ENCODE measurements around the gene TESK2.
A peak's percentile ranks its signal among the peaks of the same experiment; 100 is the strongest.
"Not testable (repeated sequence)": the region's sequence is repeated elsewhere in the genome, so short reads cannot be mapped to it uniquely, and the experiment has no call there.

The TESK2 gene

DNA sequence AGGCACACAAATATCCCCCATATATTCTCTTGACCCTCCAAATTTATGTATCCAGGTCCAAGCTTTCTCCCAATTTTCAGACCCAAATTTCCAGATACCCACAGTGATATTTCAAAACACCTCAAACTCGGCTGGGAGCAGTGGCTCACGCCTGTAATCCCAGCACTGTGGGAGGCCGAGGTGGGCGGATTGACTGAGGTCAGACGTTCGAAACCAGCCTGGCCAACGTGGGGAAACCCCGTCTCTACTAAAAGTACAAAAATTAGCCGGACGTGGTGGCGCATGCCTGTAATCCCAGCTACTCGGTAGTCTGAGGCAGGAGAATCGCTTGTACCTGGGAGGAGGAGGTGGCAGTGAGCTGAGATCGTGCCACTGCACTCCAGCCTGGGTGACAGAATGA is 1.6 kb downstream of the TESK2 start:
- DNase-seq; H3K27me3 ChIP-seq (replicated peaks in 2 of 5; ENCODE audit: control insufficient read depth in 4 of 5, insufficient read depth in 5 of 5, low read length in 4 of 5); H3K36me3 ChIP-seq (ENCODE audit: control insufficient read depth in 4 of 4, insufficient read depth in 4 of 4, low read length in 3 of 4); POLR2A ChIA-PET; H3K27ac ChIP-seq (ENCODE audit: insufficient read depth in 1 of 2, low read depth in 1 of 2, low read length in 2 of 2, poor library complexity in 1 of 2, severe bottlenecking in 2 of 2); H3K9me3 ChIP-seq (ENCODE audit: control extremely low read depth in 1 of 5, control insufficient read depth in 4 of 5, insufficient read depth in 2 of 5, low read depth in 1 of 5, low read length in 4 of 5): not testable (repeated sequence)
- peaks cover 5 to 20% (median 15%) of the 10 kb centered on the region in 4 experiments for H3K4me1 ChIP-seq (ENCODE audit: control extremely low read depth in 1 of 4, control insufficient read depth in 4 of 4, insufficient read depth in 4 of 4, low read length in 3 of 4)
- H3K4me3 ChIP-seq (ENCODE audit: control insufficient read depth in 1 of 7, extremely low read depth in 1 of 7, insufficient read depth in 4 of 7, low read depth in 2 of 7, low read length in 6 of 7), result peak overlapping the region in 3 of 7 experiments; percentile 77 to 93 (median 91)
- CTCF ChIA-PET, result interaction anchor here (0.6 to 10.9 kb wide), 4 partner anchors 11 to 471 kb away, joined by 3 to 190 read pairs (median 20); no protein-coding TSS in a partner anchor
- WGBS (ENCODE audit: insufficient coverage), result 81% methylated on average over 13 of the region's 14 CpGs

DNA sequence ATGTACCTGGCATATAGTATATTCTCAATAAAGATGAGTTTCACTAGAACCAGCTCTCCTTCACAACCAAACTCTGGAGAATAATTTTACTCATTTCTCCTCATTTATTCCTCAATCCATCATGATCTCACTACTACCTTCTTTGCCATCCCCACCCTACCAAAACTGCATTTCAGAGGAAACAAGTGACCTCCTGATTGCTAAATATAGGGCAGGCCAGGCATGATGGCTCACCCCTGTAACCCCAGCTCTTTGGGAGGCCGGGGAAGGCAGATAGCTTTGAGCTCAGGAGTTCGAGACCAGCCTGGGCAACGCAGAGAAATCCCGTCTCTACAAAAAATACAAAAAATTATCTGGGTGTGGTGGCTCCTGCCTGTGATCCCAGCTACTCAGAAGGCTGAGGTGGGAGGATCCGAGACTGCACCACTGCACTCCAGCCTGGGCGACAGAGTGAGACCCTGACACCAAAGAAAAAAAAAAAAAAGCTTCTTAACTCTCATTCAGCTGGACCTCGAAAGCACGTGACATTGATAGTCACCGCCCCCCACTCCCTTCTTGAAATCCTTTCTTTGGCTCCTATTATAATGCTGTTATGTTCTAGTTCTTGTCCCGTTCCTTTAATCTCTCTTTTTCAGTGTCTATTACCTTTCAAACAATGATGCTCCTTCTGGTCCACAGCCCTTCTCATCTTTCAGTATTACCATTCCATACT is 2.1 kb downstream of the TESK2 start:
- ChIA-PET CTCF (interaction anchor here (10.9 kb wide), 1 partner anchor 130 kb away, joined by 190 read pairs; no protein-coding TSS in a partner anchor), POLR2A (no interaction called here)
- no peaks in the 10 kb centered on the region for H3K27me3 ChIP-seq (replicated peaks in 2 of 5; ENCODE audit: control insufficient read depth in 4 of 5, insufficient read depth in 5 of 5, low read length in 4 of 5)
- H3K27ac ChIP-seq (ENCODE audit: insufficient read depth in 1 of 2, low read depth in 1 of 2, low read length in 2 of 2, poor library complexity in 1 of 2, severe bottlenecking in 2 of 2), result no peak overlapping the region
- H3K9me3 ChIP-seq (ENCODE audit: control extremely low read depth in 1 of 5, control insufficient read depth in 4 of 5, insufficient read depth in 2 of 5, low read depth in 1 of 5, low read length in 4 of 5), result no peaks in the 10 kb centered on the region
- no peak for DNase-seq
- H3K4me3 ChIP-seq (ENCODE audit: control insufficient read depth in 1 of 7, extremely low read depth in 1 of 7, insufficient read depth in 4 of 7, low read depth in 2 of 7, low read length in 6 of 7), result no peak overlapping the region
- no peaks in the 10 kb centered on the region for H3K36me3 ChIP-seq (ENCODE audit: control insufficient read depth in 4 of 4, insufficient read depth in 4 of 4, low read length in 3 of 4)
- peaks cover 5 to 20% (median 15%) of the 10 kb centered on the region in 4 experiments for H3K4me1 ChIP-seq (ENCODE audit: control extremely low read depth in 1 of 4, control insufficient read depth in 4 of 4, insufficient read depth in 4 of 4, low read length in 3 of 4)
- 93% methylated on average over 5 of the region's 10 CpGs for WGBS (ENCODE audit: insufficient coverage)

DNA sequence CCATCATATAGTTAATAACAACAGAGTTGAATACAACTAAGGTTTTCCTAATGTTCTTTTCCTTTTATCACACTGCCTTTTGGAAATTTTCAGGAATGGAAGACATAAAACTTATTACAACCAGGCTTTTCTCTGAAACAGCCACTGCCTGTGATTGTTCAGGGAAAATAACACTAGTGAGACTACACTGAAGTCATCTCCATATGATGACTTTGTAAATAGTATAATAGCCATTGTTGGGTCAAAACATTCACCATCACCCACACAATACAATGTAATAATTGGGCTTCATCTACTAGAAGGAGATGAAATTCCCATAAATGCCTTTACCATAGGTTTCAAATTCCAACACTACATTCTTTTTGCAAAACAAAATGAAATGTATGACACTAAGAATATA is 5.0 kb downstream of the TESK2 start:
- H3K4me3 ChIP-seq (ENCODE audit: control insufficient read depth in 1 of 7, extremely low read depth in 1 of 7, insufficient read depth in 4 of 7, low read depth in 2 of 7, low read length in 6 of 7), result no peak overlapping the region
- H3K27me3 ChIP-seq (replicated peaks in 2 of 5; ENCODE audit: control insufficient read depth in 4 of 5, insufficient read depth in 5 of 5, low read length in 4 of 5), result no peaks in the 10 kb centered on the region
- POLR2A ChIA-PET, result no interaction called here
- H3K36me3 ChIP-seq (ENCODE audit: control insufficient read depth in 4 of 4, insufficient read depth in 4 of 4, low read length in 3 of 4), result no peaks in the 10 kb centered on the region
- H3K9me3 ChIP-seq (ENCODE audit: control extremely low read depth in 1 of 5, control insufficient read depth in 4 of 5, insufficient read depth in 2 of 5, low read depth in 1 of 5, low read length in 4 of 5), result no peaks in the 10 kb centered on the region
- H3K4me1 ChIP-seq (ENCODE audit: control extremely low read depth in 1 of 4, control insufficient read depth in 4 of 4, insufficient read depth in 4 of 4, low read length in 3 of 4), result peaks cover 2 to 12% (median 8%) of the 10 kb centered on the region in 4 experiments
- CTCF ChIA-PET, result interaction anchor here (0.8 kb wide), 1 partner anchor 137 kb away, joined by 3 read pairs; no protein-coding TSS in a partner anchor
- H3K27ac ChIP-seq (ENCODE audit: insufficient read depth in 1 of 2, low read depth in 1 of 2, low read length in 2 of 2, poor library complexity in 1 of 2, severe bottlenecking in 2 of 2), result no peak overlapping the region
- no peak for DNase-seq

DNA sequence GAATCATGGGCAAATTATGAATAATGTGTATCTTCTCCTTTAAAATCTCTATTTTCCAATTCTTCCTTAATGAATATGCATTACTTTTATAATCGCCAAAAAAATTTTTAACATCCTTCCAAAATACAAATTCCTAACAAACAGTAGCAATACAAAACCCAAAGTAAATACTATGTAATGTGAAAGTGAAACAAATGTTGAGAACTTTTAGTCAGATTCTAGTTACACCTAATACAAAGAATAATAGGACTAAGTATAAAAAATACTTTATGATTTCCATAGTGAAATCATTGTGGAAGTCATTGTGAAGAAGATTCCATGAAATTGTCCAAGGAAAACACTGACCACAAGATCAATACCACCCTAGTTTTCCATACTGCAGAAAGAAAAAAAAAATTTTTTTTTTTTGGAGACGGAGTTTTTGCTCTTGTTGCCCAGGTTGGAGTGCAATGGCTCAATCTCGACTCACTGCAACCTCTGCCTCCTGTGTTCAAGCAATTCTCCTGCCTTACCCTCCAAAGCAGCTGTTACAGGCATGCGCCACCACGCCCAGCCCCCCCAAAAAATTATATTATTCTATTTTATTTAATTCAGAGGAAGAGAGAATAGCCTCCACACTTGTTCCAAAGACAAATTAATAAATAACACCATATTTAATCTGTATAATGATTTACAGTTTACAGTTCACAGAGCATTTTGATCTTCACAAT is 11.8 kb downstream of the TESK2 start:
- CTCF ChIA-PET, result no interaction called here
- no peak for DNase-seq
- WGBS (ENCODE audit: insufficient coverage), result 100% methylated on average over 2 of the region's 5 CpGs
- H3K27me3 ChIP-seq (replicated peaks in 2 of 5; ENCODE audit: control insufficient read depth in 4 of 5, insufficient read depth in 5 of 5, low read length in 4 of 5), result no peaks in the 10 kb centered on the region
- no peak overlapping the region for H3K27ac ChIP-seq (ENCODE audit: insufficient read depth in 1 of 2, low read depth in 1 of 2, low read length in 2 of 2, poor library complexity in 1 of 2, severe bottlenecking in 2 of 2)
- no peaks in the 10 kb centered on the region for H3K9me3 ChIP-seq (ENCODE audit: control extremely low read depth in 1 of 5, control insufficient read depth in 4 of 5, insufficient read depth in 2 of 5, low read depth in 1 of 5, low read length in 4 of 5)
- H3K4me3 ChIP-seq (ENCODE audit: control insufficient read depth in 1 of 7, extremely low read depth in 1 of 7, insufficient read depth in 4 of 7, low read depth in 2 of 7, low read length in 6 of 7), result no peak overlapping the region
- POLR2A ChIA-PET, result interaction anchor here (0.6 kb wide), 1 partner anchor 37 kb away, joined by 4 read pairs; no protein-coding TSS in a partner anchor
- H3K36me3 ChIP-seq (ENCODE audit: control insufficient read depth in 4 of 4, insufficient read depth in 4 of 4, low read length in 3 of 4), result no peaks in the 10 kb centered on the region
- peaks cover 0 to 2% (median under 1%) of the 10 kb centered on the region in 4 experiments for H3K4me1 ChIP-seq (ENCODE audit: control extremely low read depth in 1 of 4, control insufficient read depth in 4 of 4, insufficient read depth in 4 of 4, low read length in 3 of 4)

- no peaks in the 10 kb centered on the region for H3K9me3 ChIP-seq (ENCODE audit: control extremely low read depth in 1 of 5, control insufficient read depth in 4 of 5, insufficient read depth in 2 of 5, low read depth in 1 of 5, low read length in 4 of 5)
- POLR2A ChIA-PET, result no interaction called here
Measured at GRCh38 chr1:45478121-45478814, 12.7 kb downstream of the TESK2 start.

DNA sequence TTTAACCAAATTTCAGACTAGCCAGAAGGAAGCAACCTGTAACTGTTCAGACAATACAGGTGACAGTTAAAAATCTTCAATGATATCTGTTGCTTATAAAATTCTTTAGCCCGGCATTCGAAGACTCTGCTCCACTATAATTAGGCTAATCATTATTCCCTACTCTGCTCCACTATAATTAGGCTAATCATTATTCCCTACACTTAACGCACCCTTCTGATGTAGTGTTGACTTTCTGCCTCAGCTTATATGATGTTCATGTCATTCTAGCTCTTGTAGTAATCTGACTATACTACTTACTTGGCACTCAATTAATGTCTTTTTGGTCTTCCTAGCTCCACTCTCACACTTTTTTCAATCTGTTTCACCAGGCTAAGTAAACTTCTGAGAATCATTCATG is 13.3 kb downstream of the TESK2 start:
- Histone ChIP-seq H3K4me1 (ENCODE audit: control extremely low read depth in 1 of 4, control insufficient read depth in 4 of 4, insufficient read depth in 4 of 4, low read length in 3 of 4) (peaks cover 0 to 2% (median under 1%) of the 10 kb centered on the region in 4 experiments), H3K4me3 (ENCODE audit: control insufficient read depth in 1 of 7, extremely low read depth in 1 of 7, insufficient read depth in 4 of 7, low read depth in 2 of 7, low read length in 6 of 7) (no peak overlapping the region), H3K27me3 (replicated peaks in 2 of 5; ENCODE audit: control insufficient read depth in 4 of 5, insufficient read depth in 5 of 5, low read length in 4 of 5) (no peaks in the 10 kb centered on the region), H3K9me3 (ENCODE audit: control extremely low read depth in 1 of 5, control insufficient read depth in 4 of 5, insufficient read depth in 2 of 5, low read depth in 1 of 5, low read length in 4 of 5) (no peaks in the 10 kb centered on the region), H3K27ac (ENCODE audit: insufficient read depth in 1 of 2, low read depth in 1 of 2, low read length in 2 of 2, poor library complexity in 1 of 2, severe bottlenecking in 2 of 2) (no peak overlapping the region), H3K36me3 (ENCODE audit: control insufficient read depth in 4 of 4, insufficient read depth in 4 of 4, low read length in 3 of 4) (no peaks in the 10 kb centered on the region)
- WGBS (ENCODE audit: insufficient coverage), result 100% methylated on average over 3 of the region's 3 CpGs
- no peak for DNase-seq
- ChIA-PET CTCF (interaction anchor here (0.6 to 1.1 kb wide), 2 partner anchors 12 to 34 kb away, joined by 3 read pairs; no protein-coding TSS in a partner anchor), POLR2A (no interaction called here)

More at GRCh38 chr1:45478121-45478814, 12.7 kb downstream of the TESK2 start:
- Histone ChIP-seq H3K27ac (ENCODE audit: insufficient read depth in 1 of 2, low read depth in 1 of 2, low read length in 2 of 2, poor library complexity in 1 of 2, severe bottlenecking in 2 of 2) (no peak overlapping the region), H3K4me3 (ENCODE audit: control insufficient read depth in 1 of 7, extremely low read depth in 1 of 7, insufficient read depth in 4 of 7, low read depth in 2 of 7, low read length in 6 of 7) (no peak overlapping the region), H3K36me3 (ENCODE audit: control insufficient read depth in 4 of 4, insufficient read depth in 4 of 4, low read length in 3 of 4) (no peaks in the 10 kb centered on the region), H3K4me1 (ENCODE audit: control extremely low read depth in 1 of 4, control insufficient read depth in 4 of 4, insufficient read depth in 4 of 4, low read length in 3 of 4) (peaks cover 0 to 2% (median under 1%) of the 10 kb centered on the region in 4 experiments), H3K27me3 (replicated peaks in 2 of 5; ENCODE audit: control insufficient read depth in 4 of 5, insufficient read depth in 5 of 5, low read length in 4 of 5) (no peaks in the 10 kb centered on the region)
- CTCF ChIA-PET, result interaction anchor here (1.1 kb wide), 1 partner anchor 12 kb away, joined by 3 read pairs; no protein-coding TSS in a partner anchor
- 100% methylated on average over 2 of the region's 4 CpGs for WGBS (ENCODE audit: insufficient coverage)
- no peak for DNase-seq
